Cardiac muscle cell (in vitro differentiated cells and primary cell): ENCODE data around the gene ANO10. TPM values are rescaled to one million over a fixed set of nuclear protein-coding genes. Genes with fewer than 3 reads are reported as not detected.
"Not testable (repeated sequence)": the region's sequence is repeated elsewhere in the genome, so short reads cannot be mapped to it uniquely, and the experiment has no call there.

Source experiments
- DNase-seq, 2 donors: peaks; one replicate each; pipeline versions ENCODE4 v3.0.0 to v3.0.0-alpha.2; 2010 to 2017; ENCODE audit warnings: low read depth in 1 of 2, low spot score in 1 of 2
- H3K27ac ChIP-seq: fragments of 200-600 bp; sonication (generic); 2 replicates; pipeline ENCODE4 v1.5.1; 2016
- H3K27me3 ChIP-seq: fragments of 200-600 bp; sonication (generic); 2 replicates; pipeline ENCODE4 v1.6.0; 2016; ENCODE audit warnings: control low read depth
- H3K36me3 ChIP-seq: fragments of 200-600 bp; sonication (generic); 2 replicates; pipeline ENCODE4 v1.5.1; 2016; ENCODE audit warnings: control low read depth
- H3K4me1 ChIP-seq: fragments of 200-600 bp; sonication (generic); 2 replicates; pipeline ENCODE4 v1.8.1; 2017; ENCODE audit warnings: low read depth, mild to moderate bottlenecking, mixed run types
- H3K4me3 ChIP-seq: fragments of 200-600 bp; sonication (generic); 2 replicates; pipeline ENCODE4 v1.5.1; 2016; ENCODE audit warnings: mild to moderate bottlenecking
- H3K9me3 ChIP-seq: fragments of 200-600 bp; sonication (generic); 2 replicates; pipeline ENCODE4 v1.5.1; 2017; ENCODE audit warnings: low read depth, mild to moderate bottlenecking, control low read depth
- CTCF ChIP-seq: IDR thresholded peaks from 2 replicates; pipeline ENCODE4 v1.5.1; 2012; ENCODE audit warnings: low read depth, mild to moderate bottlenecking, low read length
- polyA plus RNA-seq: library from polyadenylated mRNA; unstranded; fragments of >200 nt; fragmentation: Nextera tagmentation; extraction: Ambion mirVana; gene quantifications from 2 replicates; pipeline ENCODE4 v1.2.1, GENCODE V29; 2016
- total RNA-seq: library from RNA; depleted of rRNA; stranded (reverse); fragments of >200 nt; gene quantifications from 2 replicates; pipeline ENCODE4 v1.2.3, GENCODE V29; 2016

The ANO10 gene
- total and polyA plus RNA-seq, 2 experiments from 2014 or later, result 15.0 to 36.6 TPM

GRCh38 chr3:43364494-43364893 lies 257.3 kb downstream of the ANO10 start:
- Histone ChIP-seq H3K4me1 (no peaks in the 10 kb centered on the region), H3K36me3 (no peaks in the 10 kb centered on the region), H3K9me3 (no peaks in the 10 kb centered on the region), H3K4me3 (no peak overlapping the region), H3K27ac (no peak overlapping the region), H3K27me3 (no peaks in the 10 kb centered on the region)
- DNase-seq, result no peak
- TF ChIP-seq CTCF, result no peak

GRCh38 chr3:43363621-43364266 lies 258.1 kb downstream of the ANO10 start:
- no peaks in the 10 kb centered on the region for H3K36me3 ChIP-seq
- H3K9me3 ChIP-seq, result no peaks in the 10 kb centered on the region
- H3K27ac ChIP-seq, result no peak overlapping the region
- H3K4me3 ChIP-seq, result no peak overlapping the region
- H3K4me1 ChIP-seq, result no peaks in the 10 kb centered on the region
- DNase-seq, result peak in 1 of 2 donors; percentile 60
- no peaks in the 10 kb centered on the region for H3K27me3 ChIP-seq
- no peak for TF ChIP-seq CTCF

GRCh38 chr3:43362961-43363360 lies 258.9 kb downstream of the ANO10 start:
- DNase-seq, result no peak
- TF ChIP-seq CTCF, result no peak
- Histone ChIP-seq H3K9me3 (no peaks in the 10 kb centered on the region), H3K4me1 (no peaks in the 10 kb centered on the region), H3K27ac (no peak overlapping the region), H3K36me3 (no peaks in the 10 kb centered on the region), H3K27me3 (no peaks in the 10 kb centered on the region), H3K4me3 (no peak overlapping the region)

GRCh38 chr3:43362183-43362582 lies 259.6 kb downstream of the ANO10 start:
- DNase-seq, result no peak
- no peaks in the 10 kb centered on the region for H3K9me3 ChIP-seq
- no peak overlapping the region for H3K27ac ChIP-seq
- H3K4me1 ChIP-seq, result no peaks in the 10 kb centered on the region
- TF ChIP-seq CTCF, result no peak
- H3K36me3 ChIP-seq, result no peaks in the 10 kb centered on the region
- no peak overlapping the region for H3K4me3 ChIP-seq
- no peaks in the 10 kb centered on the region for H3K27me3 ChIP-seq

GRCh38 chr3:43361077-43361476 lies 260.7 kb downstream of the ANO10 start:
- no peaks in the 10 kb centered on the region for H3K36me3 ChIP-seq
- H3K9me3 ChIP-seq, result no peaks in the 10 kb centered on the region
- H3K4me1 ChIP-seq, result no peaks in the 10 kb centered on the region
- no peak for DNase-seq
- no peak overlapping the region for H3K27ac ChIP-seq
- no peak overlapping the region for H3K4me3 ChIP-seq
- H3K27me3 ChIP-seq, result no peaks in the 10 kb centered on the region
- no peak for TF ChIP-seq CTCF

GRCh38 chr3:43356033-43356432 lies 265.8 kb downstream of the ANO10 start:
- H3K27me3 ChIP-seq, H3K9me3 ChIP-seq, DNase-seq, H3K27ac ChIP-seq, H3K4me1 ChIP-seq, H3K4me3 ChIP-seq, H3K36me3 ChIP-seq: not testable (repeated sequence)
